ENCODE measurements around the gene TPM2.

TPM2 gene

DNA sequence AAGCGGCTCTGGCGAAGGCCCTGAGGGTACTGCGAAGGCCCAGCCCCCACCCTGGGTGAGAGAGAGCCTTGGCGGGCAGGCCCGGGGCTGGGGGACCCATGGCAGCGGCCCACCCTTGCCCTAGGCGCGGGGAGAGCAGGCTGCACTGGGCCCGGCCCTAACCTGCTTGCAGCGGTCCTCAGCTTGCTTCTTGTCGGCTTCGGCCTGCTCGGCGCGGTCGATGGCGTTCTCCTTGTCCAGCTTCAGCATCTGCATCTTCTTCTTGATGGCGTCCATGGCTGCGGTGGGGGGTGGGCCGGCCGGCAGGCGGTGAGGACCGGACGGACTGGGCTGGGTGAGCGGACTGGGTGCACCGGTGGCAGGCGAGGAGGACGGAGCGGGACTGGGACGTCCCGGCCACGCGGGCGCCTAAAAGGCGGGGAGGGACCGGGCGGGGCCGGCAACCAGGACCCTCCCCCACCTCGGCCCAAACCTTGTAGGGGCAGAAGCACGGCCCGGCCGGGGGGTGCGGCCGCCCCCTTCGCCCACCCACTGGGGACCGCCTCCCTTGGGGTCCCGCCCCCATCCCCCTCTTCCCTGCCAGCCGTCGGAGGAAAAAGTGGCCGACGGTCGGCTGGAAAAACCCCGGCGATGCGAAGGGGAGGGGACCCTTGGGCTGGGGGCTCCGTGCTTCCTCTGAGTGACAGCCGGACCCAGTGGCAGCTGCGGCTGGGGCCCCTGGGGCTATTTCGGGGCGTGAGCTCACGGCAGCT is at the start of gene TPM2:
TPM2 (minus strand) TSS at position 384 of the 752 bp plus-strand sequence; CDS start at position 276, 108 bp downstream.
- DNase-seq, result no peak

DNA sequence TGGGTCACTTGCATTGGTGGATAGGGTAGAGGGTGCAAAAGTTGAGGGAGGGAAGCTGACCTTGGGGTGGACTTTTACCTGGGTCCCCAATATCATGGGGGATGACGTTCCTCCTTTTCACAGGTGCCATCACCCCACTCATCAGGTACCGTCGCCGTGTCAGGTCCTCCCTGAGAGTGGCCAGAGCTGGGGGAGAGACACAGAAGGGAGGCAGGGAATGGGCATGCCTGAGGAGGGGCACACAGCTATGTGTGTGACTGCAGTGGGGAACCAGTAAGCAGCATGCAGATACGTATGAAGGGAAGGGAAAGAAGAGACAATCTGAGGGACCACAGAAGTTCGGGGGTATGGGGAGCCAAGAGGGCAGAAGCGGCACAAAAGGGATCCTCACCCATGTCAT is 49.2 kb upstream of the TPM2 start:
- DNase-seq, result no peak

- DNase-seq, result peak in 1 of 2 experiments; percentile 36
Observed at GRCh38 chr9:35738186-35738585, 48.5 kb upstream of the TPM2 start.

DNA sequence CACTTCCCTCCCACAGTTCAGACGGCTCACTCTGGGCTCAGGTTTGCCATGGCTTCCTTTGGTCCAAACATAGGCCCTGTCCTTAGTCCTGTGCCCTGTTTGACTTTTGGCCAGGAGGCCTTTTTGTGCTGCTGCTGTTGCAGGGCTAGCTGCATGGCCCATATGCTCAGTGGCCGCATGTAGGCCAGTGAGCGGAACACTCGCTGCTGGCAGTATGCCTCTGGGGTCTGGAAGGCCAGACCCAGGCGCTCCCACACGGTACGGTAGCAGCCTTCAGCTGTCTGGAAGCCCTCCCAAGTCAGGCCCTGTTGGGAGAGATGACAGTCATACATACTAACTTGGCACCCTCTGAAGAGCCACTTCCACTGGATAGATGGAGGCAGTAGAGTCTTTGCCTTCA is 47.4 kb upstream of the TPM2 start:
- DNase-seq, result no peak

DNA sequence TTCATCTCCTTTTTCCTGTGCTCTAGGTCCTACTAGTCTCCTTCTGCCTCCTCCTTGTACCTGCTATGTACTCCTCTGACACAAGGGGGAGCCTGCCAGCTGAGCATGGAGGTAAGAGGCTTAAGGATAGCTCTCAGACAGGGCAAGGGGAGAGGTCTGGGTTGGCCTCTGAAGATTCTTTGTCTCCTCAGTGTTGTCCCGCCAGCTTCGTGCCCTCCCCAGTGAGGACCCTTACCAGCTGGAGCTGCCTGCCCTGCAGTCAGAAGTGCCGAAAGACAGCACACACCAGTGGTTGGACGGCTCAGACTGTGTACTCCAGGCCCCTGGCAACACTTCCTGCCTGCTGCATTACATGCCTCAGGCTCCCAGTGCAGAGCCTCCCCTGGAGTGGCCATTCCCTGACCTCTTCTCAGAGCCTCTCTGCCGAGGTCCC is 46.5 kb upstream of the TPM2 start:
- DNase-seq, result peak; percentile 71 to 77

GRCh38 chr9:35734096-35734495 is 44.4 kb upstream of the TPM2 start:
- DNase-seq, result no peak

DNA sequence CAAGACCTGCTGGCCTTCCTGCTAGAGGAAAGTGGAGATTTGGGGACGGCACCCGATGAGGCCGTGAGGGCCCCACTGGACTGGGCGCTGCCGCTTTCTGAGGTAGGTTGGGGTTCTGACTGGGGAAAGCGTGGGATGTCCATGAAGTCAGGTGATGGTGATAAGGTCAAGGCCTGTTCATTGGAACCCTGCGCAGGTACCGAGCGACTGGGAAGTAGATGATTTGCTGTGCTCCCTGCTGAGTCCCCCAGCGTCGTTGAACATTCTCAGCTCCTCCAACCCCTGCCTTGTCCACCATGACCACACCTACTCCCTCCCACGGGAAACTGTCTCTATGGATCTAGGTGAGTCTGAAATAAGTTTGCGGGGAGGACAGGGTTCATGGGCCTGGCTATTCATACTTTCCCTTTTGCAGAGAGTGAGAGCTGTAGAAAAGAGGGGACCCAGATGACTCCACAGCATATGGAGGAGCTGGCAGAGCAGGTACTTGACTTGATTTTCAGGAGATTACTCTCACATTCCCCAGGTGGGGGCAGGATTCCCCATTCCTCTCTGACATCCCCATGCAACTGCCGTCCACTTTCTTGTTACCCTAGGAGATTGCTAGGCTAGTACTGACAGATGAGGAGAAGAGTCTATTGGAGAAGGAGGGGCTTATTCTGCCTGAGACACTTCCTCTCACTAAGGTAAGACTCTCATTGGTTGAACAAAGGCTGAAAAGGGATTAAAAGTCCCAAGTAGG is 43.2 kb upstream of the TPM2 start:
- DNase-seq, result peak; percentile 86 to 89

GRCh38 chr9:35732185-35732799 is 42.6 kb upstream of the TPM2 start, which contains the start of the genes CREB3 and TLN1:
Gene CREB3 (plus strand): TSS chr9:35732666. CDS start chr9:35732773, 107 bp downstream.
Gene TLN1 (minus strand): TSS chr9:35732195. CDS start chr9:35725694, 6,501 bp downstream.
- peak; percentile 95 to 97 for DNase-seq

DNA sequence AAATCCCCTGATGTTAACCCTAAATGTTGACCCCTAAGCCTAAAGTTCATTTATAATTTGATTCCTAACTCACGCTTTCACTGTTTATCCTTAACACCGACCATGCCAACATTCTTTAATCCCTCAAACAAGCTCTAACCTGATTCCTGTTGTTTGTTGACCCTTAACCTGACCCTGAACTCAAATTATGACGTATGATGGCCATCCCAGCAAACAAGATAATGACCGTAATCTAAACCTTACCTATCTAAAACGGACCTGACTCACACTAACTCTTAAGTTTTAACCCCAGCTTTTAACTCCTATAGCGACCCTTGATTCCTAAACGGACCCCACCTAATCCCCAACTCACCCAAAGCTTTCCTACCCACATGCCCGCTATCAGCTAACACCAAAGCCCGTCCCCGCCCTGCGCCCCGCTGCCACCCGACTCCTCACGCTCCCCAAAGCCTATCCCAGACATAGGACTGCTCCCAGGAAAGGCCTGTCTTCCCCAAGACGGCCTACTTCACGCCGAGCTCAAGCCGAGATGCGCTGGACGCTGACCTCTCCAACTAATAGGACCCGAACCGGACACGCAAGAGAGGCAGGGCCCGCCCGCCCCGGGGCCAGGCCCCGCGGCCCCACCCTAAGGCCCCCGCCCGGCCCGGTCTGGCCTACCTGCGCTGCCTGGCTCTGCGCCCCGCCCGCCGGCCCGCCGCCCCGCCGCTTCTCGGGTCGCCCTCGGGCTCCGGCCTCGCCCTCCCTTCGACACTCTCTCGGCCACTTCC is 41.9 kb upstream of the TPM2 start:
- no peak for DNase-seq

GRCh38 chr9:35730486-35730854 is 40.7 kb upstream of the TPM2 start:
- no peak for DNase-seq

DNA sequence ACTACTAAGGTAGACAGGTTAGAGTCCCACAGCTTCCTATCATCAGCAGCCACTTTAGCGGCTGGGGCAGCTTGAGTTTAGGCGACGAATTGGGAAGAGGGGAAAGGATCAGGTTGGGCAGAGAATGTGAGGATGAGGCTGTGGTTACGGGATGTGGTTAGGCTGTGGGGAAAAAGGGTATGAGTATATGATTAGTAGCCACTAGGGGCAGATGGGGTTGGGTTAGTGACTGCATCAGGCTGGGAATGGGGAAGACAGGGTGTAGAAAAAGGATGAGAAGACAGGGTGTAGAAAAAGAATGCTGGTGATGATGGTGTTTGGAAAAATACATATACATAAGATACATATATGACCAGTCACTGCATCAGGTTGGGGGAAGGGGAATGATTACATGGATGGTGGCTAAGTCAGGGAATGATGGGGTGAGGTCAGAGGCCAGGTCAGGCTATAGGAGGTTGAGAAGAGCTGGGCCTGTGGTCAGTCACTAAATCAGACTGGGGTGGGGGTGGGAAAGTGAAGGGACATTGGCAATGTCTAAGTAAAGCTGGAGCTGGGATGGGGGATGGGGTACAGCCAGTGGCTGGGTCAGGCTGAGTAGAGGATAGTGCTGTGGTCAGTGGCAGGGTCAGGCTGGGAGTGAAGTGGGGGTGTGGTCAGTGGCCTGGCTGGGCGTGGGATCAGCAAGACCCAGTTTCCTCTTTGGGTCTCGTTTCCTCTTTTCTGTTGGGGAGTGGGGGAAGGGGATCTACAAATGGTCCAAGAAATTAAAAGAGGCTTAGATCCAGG is 40.2 kb upstream of the TPM2 start:
- peak in 1 of 2 experiments; percentile 44 for DNase-seq

DNA sequence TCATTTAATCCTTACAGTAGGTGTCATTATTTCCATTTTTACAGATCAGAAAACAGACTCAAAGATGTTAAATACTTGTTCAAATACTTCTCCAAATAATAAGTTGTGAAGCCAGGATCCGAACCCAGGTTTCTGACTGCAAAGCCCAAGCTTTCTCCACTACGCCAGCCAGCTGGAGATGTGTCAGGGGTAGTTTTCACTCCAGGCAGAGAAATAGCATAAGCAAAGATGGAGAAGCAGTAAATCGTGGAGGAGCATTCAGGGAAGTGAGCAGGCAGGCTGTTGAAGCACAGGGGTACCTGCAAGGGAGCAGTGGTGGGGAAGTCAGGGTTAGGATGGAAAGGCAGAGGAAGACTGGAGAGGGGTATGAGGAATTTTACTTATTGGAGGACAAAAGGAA is 39.4 kb upstream of the TPM2 start:
- DNase-seq, result no peak

DNA sequence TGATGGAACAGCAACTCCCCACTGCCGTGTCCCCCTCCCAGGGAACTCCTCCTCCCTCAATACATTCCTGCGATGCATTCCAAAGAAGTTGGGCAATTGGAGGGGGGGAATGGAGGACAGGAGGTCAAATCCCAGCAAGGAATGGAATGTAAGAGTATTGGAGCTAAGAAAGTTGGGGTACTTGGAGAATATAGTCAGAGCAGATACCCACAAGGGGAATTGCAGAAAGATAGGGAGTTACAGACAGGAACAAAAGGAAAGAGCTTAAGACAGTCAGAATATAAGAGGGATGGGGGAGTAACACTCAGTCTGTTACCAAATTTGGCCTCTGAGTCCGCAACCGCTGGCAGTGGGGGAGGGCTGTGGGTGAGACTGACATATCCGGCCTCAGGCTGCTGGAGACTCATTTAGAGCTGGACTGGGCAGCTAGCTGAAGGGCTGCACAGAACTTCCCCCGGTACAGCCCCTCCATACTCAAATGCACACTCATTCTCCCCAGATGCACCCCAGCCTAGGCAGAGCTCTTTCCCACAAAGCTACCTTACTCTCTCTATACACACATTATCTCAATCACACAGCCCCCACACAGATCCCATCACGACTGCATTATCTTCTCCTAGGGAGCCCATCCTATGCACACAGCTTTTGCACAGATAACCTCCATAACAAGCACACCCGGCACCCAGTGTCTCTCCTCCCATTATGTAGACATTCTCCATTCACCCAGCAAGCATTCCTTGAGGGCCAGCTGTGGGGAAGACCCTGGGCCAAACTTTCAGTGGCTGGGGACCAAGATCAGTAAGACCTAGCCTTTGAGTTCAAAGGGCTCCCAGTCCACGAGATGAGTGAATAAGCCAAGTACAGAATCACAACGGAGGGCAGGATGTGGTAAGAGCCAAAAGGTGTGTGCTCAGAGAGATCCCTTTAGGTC is 38.6 kb upstream of the TPM2 start:
- no peak for DNase-seq

- no peak for DNase-seq
Observed at GRCh38 chr9:35727676-35728040, 37.9 kb upstream of the TPM2 start.

GRCh38 chr9:35726931-35727330 is 37.2 kb upstream of the TPM2 start:
- no peak for DNase-seq

DNA sequence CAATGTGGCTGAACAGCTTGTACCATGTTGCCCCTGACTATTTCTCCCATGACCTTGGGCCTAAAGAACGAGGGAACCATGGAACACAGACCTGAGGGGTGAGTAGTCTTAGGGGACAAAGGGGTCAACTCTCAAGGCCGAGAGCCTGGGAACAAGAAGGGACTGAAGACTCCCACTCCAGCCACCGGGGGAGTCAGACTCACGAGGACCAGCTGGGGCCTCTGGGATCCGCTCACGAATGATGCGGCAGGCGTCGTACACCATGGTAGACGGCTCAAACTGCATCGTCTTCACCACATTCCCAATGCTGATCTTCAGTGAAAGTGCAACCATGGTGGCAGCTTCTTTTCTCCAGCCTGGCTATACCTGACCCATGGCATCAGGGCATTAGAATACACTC is 35.6 kb upstream of the TPM2 start:
- no peak for DNase-seq

GRCh38 chr9:35723908-35724307 is 34.2 kb upstream of the TPM2 start:
- DNase-seq, result no peak

DNA sequence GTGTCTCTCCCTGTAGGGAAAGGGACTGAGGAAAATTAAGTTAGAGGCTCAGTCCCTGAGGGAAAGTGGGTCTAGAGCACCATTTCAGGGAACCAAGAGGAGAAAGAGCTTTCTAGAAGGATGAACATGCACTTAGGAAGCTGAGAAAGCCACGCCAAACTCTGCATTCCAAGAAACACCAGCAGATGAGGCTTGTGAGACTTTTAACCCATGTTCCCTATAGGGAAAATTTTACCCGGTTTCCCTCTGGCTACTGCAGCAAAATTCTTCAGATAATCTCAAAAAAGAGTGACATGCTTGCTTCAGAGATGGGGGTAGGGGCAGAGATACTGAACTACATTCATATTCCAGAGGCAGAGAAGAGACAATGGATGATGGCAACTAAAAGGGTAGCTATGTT is 33.7 kb upstream of the TPM2 start:
- no peak for DNase-seq

GRCh38 chr9:35719546-35719945 is 29.8 kb upstream of the TPM2 start:
- DNase-seq, result no peak

DNA sequence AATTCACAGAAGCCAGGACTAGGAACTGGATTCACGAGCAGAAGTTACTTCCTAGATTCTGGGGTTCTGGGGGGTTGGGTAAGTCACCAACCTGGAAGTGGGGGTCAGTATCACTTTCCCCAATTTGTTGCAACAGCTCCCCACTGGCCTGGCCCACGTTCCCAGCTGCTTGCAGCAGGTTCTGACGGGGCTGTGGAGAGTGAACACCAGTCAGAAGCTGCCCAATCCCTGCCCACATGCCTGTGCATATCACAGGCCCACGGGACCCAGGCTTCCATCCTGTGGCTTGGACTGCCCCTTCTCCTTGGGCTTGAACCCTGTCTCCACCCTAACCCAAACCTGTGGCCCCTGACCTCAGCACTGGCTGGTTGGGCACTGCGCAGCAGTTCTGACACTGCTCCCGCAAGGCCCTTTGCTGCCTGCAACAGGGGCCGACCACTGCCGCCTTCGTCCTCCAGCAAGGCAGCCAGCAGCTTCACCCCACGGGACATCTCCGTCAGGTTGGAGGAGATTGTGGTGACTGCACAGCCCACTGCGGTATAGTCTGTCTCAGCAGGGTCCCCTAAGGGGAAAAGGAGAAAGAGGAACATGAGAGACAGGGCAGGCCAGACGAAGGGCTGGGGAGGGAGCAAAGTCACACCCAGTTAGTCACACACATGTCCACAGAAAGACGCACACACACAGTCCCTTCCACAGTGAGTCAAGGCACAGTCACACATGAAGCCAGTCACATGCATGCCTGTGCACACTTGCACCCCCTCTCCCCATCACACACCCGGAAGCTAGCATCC is 29.2 kb upstream of the TPM2 start:
- DNase-seq, result no peak

Data from NCI-H524 (cell line).